Measurements from ENCODE around the gene TRIM17. TPM values are rescaled to one million over a fixed set of nuclear protein-coding genes. Genes with fewer than 3 reads are reported as not detected.

Gene TRIM17
- total and polyA plus RNA-seq, 10 donors, result 0.36 to 7.1 (median 4.7) TPM

DNA sequence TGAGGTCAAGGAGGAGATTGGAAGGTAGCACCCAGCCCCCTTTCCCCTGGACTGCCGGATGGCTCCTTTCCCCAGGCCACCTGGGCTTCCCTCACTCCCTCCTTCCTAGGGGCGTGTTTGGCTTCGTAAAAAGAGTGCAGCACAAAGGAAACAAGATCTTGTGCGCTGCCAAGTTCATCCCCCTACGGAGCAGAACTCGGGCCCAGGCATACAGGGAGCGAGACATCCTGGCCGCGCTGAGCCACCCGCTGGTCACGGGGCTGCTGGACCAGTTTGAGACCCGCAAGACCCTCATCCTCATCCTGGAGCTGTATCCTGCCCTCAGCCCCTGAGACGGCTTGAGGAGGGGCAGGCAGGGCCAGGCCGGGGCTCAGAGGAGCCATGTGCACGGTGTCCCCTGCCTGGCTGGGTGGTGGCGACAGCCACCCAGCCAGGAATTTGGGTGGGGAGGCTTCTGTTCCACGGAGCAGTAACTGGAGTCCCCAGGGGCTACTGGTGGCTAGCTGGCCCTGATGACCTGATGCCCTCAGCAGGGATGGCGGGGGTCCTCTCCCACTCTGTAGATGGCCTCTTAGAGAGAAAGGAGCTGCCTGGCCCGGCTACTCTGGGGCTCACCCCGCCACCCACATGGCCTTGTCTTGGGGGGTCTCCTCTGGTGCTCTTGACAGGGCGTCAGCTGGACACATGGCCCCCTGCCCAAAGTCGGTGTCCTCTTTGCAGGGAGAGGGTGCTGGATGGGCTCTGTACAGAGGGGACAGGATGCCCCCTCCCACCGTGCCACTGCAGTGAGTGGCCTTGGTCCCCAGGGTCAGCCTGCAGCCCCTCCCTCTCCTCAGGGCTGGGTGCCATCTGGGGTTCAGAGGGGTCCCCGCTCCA lies 49.6 kb downstream of the TRIM17 start:
- TF ChIP-seq POLR2AphosphoS5 (IDR thresholded peaks at IDR 0.05) (no peak), POLR2A (IDR thresholded peaks at IDR 0.05) (no peak)
- TF ChIP-seq, protein P1, sequence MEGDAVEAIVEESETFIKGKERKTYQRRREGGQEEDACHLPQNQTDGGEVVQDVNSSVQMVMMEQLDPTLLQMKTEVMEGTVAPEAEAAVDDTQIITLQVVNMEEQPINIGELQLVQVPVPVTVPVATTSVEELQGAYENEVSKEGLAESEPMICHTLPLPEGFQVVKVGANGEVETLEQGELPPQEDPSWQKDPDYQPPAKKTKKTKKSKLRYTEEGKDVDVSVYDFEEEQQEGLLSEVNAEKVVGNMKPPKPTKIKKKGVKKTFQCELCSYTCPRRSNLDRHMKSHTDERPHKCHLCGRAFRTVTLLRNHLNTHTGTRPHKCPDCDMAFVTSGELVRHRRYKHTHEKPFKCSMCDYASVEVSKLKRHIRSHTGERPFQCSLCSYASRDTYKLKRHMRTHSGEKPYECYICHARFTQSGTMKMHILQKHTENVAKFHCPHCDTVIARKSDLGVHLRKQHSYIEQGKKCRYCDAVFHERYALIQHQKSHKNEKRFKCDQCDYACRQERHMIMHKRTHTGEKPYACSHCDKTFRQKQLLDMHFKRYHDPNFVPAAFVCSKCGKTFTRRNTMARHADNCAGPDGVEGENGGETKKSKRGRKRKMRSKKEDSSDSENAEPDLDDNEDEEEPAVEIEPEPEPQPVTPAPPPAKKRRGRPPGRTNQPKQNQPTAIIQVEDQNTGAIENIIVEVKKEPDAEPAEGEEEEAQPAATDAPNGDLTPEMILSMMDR (IDR thresholded peaks at IDR 0.05 in 8 of 11, conservative IDR thresholded peaks at IDR 0.05 in 3 of 11), result no peak
- no peaks in the 10 kb centered on the region for H3K9me3 ChIP-seq
- DNase-seq, result peak; percentile 66
- H3K4me1 ChIP-seq, result peaks cover 3 to 29% (median 14%) of the 10 kb centered on the region in 6 donors
- 75 to 87% (median 83%) methylated on average over 9 to 24 of the region's 24 CpGs for WGBS, 5 donors
- intact Hi-C loops (cut with DNase I; ENCODE audit: low total_unique reads), result no loop called here
- no peak overlapping the region for H3K4me3 ChIP-seq
- no peak overlapping the region for H3K27ac ChIP-seq
- H3K36me3 ChIP-seq, result no peaks in the 10 kb centered on the region
- H3K27me3 ChIP-seq (replicated peaks in 1 of 7), result no peaks in the 10 kb centered on the region

DNA sequence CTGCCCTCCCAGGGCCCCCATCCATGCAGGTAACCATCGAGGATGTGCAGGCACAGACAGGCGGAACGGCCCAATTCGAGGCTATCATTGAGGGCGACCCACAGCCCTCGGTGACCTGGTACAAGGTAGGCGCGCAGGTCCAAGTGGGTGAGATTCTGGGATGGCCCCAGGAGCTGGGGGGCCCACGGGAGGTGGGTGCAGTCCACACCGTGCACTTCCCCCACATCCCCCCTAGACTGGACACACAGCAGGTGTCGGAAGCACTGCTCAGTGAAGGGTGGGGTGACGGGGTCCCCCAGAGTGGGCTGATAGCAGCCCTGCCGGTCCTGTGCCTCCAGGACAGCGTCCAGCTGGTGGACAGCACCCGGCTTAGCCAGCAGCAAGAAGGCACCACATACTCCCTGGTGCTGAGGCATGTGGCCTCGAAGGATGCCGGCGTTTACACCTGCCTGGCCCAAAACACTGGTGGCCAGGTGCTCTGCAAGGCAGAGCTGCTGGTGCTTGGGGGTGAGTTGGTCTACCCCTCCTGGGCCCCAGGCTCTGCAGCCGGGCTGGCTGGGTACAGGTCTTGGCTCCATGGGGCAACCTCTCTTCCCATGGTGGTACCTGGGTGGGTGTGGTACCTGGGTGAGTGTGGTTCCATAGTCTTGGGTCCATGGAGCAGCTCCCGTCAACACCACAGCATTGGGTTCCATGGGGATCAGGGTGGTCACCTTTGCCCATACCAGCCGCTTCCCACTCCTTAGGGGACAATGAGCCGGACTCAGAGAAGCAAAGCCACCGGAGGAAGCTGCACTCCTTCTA lies 50.4 kb downstream of the TRIM17 start:
- intact Hi-C loops (cut with DNase I; ENCODE audit: low total_unique reads), result no loop called here
- peaks cover 3 to 35% (median 15%) of the 10 kb centered on the region in 6 donors for H3K4me1 ChIP-seq
- H3K27ac ChIP-seq, result no peak overlapping the region
- no peak overlapping the region for H3K4me3 ChIP-seq
- H3K27me3 ChIP-seq (replicated peaks in 1 of 7), result no peaks in the 10 kb centered on the region
- no peaks in the 10 kb centered on the region for H3K36me3 ChIP-seq
- TF ChIP-seq, protein P1 (IDR thresholded peaks at IDR 0.05 in 8 of 11, conservative IDR thresholded peaks at IDR 0.05 in 3 of 11), result no peak
- TF ChIP-seq POLR2A (IDR thresholded peaks at IDR 0.05) (no peak), POLR2AphosphoS5 (IDR thresholded peaks at IDR 0.05) (peak in 1 of 3 donors; percentile 8)
- 91 to 95% (median 92%) methylated on average over 12 to 23 of the region's 23 CpGs for WGBS, 5 donors
- DNase-seq, result no peak
- H3K9me3 ChIP-seq, result no peaks in the 10 kb centered on the region

DNA sequence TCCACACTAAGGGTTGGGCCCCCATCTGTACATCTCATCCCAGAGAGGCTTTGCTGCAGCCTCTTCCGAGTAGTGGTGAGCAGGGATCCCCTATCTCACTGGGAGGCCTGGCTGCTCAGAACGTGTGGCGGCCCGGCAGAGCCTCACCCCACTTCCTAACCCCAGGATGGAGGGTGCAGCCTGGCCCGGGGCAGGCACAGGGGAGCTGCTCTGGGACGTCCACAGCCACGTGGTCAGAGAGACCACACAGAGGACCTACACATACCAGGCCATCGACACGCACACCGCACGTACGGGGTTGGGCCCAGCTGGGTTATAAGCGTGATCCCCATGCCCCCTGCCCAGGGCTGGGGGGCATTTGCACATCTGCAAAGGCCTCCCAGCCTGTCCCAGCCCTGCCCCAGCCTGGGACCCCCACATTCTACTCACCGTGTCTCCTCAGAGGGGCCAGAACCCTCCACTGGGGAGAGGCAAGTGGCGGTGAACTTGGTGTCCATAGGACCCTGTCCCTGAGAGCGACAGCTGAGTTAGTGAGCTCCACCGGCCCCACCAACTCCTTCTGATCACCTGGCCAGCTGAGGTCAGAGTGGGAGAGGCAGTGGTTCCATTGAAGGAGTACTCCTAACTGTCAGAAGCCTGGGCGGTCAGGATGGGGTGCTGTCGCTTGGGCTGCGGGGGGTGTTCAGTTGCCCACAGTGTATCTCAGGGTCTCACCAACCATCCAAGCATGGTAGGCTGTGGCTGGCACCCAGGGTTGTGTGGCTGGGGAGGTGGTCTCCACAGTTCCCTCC lies 51.2 kb downstream of the TRIM17 start:
- Histone ChIP-seq H3K27ac (no peak overlapping the region), H3K4me3 (no peak overlapping the region), H3K4me1 (peaks cover 3 to 40% (median 17%) of the 10 kb centered on the region in 6 donors), H3K27me3 (replicated peaks in 1 of 7) (no peaks in the 10 kb centered on the region), H3K36me3 (no peaks in the 10 kb centered on the region), H3K9me3 (no peaks in the 10 kb centered on the region)
- intact Hi-C loops (cut with DNase I; ENCODE audit: low total_unique reads), result no loop called here
- 79 to 92% (median 89%) methylated on average over 13 to 20 of the region's 20 CpGs for WGBS, 5 donors
- DNase-seq, result no peak
- TF ChIP-seq POLR2AphosphoS5 (IDR thresholded peaks at IDR 0.05), result no peak
- TF ChIP-seq, protein P1 (IDR thresholded peaks at IDR 0.05 in 8 of 11, conservative IDR thresholded peaks at IDR 0.05 in 3 of 11), result no peak
- no peak for TF ChIP-seq POLR2A (IDR thresholded peaks at IDR 0.05)
